HEK293 (cell line): Measurements from ENCODE around the gene ABLIM3.

Source experiments
- CTCF ChIA-PET: fragments of 350-600 bp; formaldehyde crosslinking; extraction: SDS; loops from one replicate; lab custom pipeline; 2021; ENCODE audit warnings: antibody characterized with exemption; lab: Yijun Ruan, JAX
- POLR2A ChIA-PET: fragments of 300-600 bp; formaldehyde crosslinking; extraction: SDS; loops from one replicate; lab custom pipeline; 2020; ENCODE audit warnings: antibody characterized with exemption, inconsistent platforms; lab: Yijun Ruan, JAX
- H3K27ac ChIP-seq: fragments of 200-500 bp; sonication (Bioruptor generic); 2 replicates; pipeline ENCODE4 v1.5.1; 2014; ENCODE audit warnings: low read depth, low read length, control low read depth, inconsistent platforms; ENCODE audit errors: extremely low read depth
- H3K36me3 ChIP-seq, 2 experiments: fragments of 200-500 bp in 1 of 2; sonication (Bioruptor generic) in 1 of 2; 1 replicate in 1 of 2; 2 replicates in 1 of 2; pipeline ENCODE4 v1.5.1; 2014 to 2017; ENCODE audit warnings: inconsistent platforms in 2 of 2, low read length in 2 of 2; ENCODE audit not compliant: control insufficient read depth in 2 of 2, insufficient read depth in 1 of 2
- H3K4me1 ChIP-seq: fragments of 200-500 bp; sonication (Bioruptor generic); 2 replicates; pipeline ENCODE4 v1.5.1; 2014; ENCODE audit warnings: mild to moderate bottlenecking, low read length, inconsistent platforms; ENCODE audit not compliant: control insufficient read depth, insufficient read depth
- H3K4me3 ChIP-seq: 2 replicates; pipeline ENCODE4 v1.5.1; 2011; ENCODE audit warnings: low read depth, mild to moderate bottlenecking, control low read depth, low read length, moderate library complexity
- H3K9me3 ChIP-seq: fragments of 200-500 bp; sonication (Bioruptor generic); 2 replicates; pipeline ENCODE4 v1.5.1; 2014; ENCODE audit warnings: low read depth, low read length, inconsistent platforms; ENCODE audit not compliant: control insufficient read depth, insufficient read depth
- BCL11B ChIP-seq: fragments of 450-650 bp; formaldehyde crosslinking; IDR thresholded peaks from 2 replicates; pipeline ENCODE4 v1.5.1; 2016; ENCODE audit warnings: low read depth, missing biosample characterization, missing genetic modification characterization
- HIC1 ChIP-seq: fragments of 450-650 bp; formaldehyde crosslinking; IDR thresholded peaks from 2 replicates; pipeline ENCODE4 v1.5.1; 2016; ENCODE audit warnings: missing biosample characterization, missing genetic modification characterization
- TSHZ1 ChIP-seq: fragments of 450-650 bp; formaldehyde crosslinking; IDR thresholded peaks from 2 replicates; pipeline ENCODE4 v1.5.1; 2016; ENCODE audit warnings: missing biosample characterization, missing genetic modification characterization, borderline replicate concordance
- ZBTB10 ChIP-seq: fragments of 450-650 bp; formaldehyde crosslinking; IDR thresholded peaks from 2 replicates; pipeline ENCODE4 v1.5.1; 2016; ENCODE audit warnings: missing biosample characterization, missing genetic modification characterization
- ZNF530 ChIP-seq: fragments of 450-650 bp; formaldehyde crosslinking; IDR thresholded peaks from 2 replicates; pipeline ENCODE4 v1.5.1; 2016; ENCODE audit warnings: low read depth, missing biosample characterization, missing genetic modification characterization
- TF ChIP-seq, protein P1 (sequence below): fragments of 450-650 bp; formaldehyde crosslinking; IDR thresholded peaks from 2 replicates; pipeline ENCODE4 v1.5.1; 2016; ENCODE audit warnings: missing biosample characterization, missing genetic modification characterization
- TF ChIP-seq, protein P2 (sequence below): fragments of 450-650 bp; formaldehyde crosslinking; IDR thresholded peaks from 2 replicates; pipeline ENCODE4 v1.5.1; 2017; ENCODE audit warnings: missing biosample characterization, missing genetic modification characterization

ABLIM3 gene

DNA sequence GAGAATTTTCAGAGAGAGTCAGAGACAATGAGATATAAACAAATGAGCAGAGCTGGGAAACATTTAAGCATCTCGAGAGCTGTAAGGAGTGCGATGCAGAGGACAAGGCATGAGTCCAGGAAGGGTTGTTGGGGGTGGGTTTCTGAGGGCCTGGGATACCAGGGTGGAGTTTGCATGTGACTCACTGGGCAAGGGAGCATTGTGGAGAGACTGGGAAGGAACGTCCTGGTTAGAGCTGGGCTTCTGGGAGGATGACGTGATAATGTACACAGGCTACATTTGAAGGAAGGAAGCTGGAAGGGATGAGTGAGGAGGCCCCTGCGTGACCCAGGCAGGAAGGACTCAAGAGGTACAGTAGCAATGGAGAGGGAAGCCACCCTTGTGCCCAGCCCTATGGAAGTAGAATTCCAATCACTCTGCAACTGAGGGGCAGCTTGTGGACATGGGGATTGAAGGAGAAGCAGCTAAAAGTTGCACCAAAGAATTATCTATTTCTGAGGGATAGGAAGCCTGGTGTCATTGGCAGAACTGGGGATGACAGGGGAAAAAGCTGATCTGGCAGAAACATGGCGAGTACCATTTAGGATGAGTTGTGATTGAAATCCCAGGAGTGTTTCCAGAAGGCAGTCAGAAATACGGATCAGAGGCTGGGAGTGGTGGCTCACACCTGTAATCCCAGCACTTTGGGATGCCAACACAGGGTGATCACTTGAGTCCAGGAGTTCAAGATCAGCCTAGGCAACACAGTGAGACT, 71.1 kb downstream of the ABLIM3 start:
- Histone ChIP-seq H3K9me3 (no peaks in the 10 kb centered on the region), H3K4me3 (no peak overlapping the region), H3K27ac (no peak overlapping the region), H3K36me3 (no peaks in the 10 kb centered on the region), H3K4me1 (no peaks in the 10 kb centered on the region)
- CTCF ChIA-PET = interaction anchor here (0.6 kb wide), 2 partner anchors 27 to 57 kb away, joined by 4 read pairs; no protein-coding TSS in a partner anchor
- POLR2A ChIA-PET = no interaction called here
- TF ChIP-seq, protein P1, sequence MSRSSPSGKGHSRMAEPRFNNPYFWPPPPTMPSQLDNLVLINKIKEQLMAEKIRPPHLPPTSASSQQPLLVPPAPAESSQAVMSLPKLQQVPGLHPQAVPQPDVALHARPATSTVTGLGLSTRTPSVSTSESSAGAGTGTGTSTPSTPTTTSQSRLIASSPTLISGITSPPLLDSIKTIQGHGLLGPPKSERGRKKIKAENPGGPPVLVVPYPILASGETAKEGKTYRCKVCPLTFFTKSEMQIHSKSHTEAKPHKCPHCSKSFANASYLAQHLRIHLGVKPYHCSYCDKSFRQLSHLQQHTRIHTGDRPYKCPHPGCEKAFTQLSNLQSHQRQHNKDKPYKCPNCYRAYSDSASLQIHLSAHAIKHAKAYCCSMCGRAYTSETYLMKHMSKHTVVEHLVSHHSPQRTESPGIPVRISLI (tag by site-specific recombination) = no peak

DNA sequence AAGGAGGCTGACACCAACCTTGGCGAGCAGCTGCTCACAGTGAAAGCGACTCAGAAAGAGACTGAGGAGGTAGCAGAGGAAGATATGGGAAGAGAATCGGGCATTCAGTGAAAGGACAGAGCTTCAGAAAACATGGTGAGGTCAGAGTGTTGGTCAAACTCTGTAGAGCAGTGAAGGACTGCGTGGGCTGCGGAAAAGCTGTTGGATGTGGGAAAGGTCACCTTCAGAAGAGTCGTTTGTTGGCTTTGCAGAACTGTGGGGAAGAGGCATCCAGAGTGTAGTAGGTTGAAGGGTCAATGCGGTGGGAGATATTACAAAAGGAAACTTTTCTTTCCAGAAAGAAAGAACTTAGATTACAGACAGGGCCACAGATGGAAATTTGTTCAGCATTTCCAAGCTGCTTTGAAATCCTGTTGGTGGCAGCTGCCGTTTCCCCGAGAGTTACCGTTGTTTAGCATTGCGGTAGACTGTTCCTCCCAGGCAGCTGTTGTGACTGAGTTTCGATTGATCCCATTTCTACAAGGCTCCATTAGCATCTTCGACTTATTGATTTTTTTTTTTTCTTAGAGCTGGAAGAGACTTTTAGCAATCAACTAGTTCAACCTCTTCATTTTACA, 72.1 kb downstream of the ABLIM3 start:
- Histone ChIP-seq H3K27ac (no peak overlapping the region), H3K4me1 (no peaks in the 10 kb centered on the region), H3K4me3 (no peak overlapping the region), H3K9me3 (no peaks in the 10 kb centered on the region), H3K36me3 (no peaks in the 10 kb centered on the region)
- POLR2A ChIA-PET = no interaction called here
- CTCF ChIA-PET = interaction anchor here (0.6 to 1.5 kb wide), 3 partner anchors 15 to 56 kb away, joined by 3 to 7 read pairs (median 4); no protein-coding TSS in a partner anchor
- TF ChIP-seq ZBTB10 (tag by site-specific recombination) = no peak
- TF ChIP-seq, protein P2, sequence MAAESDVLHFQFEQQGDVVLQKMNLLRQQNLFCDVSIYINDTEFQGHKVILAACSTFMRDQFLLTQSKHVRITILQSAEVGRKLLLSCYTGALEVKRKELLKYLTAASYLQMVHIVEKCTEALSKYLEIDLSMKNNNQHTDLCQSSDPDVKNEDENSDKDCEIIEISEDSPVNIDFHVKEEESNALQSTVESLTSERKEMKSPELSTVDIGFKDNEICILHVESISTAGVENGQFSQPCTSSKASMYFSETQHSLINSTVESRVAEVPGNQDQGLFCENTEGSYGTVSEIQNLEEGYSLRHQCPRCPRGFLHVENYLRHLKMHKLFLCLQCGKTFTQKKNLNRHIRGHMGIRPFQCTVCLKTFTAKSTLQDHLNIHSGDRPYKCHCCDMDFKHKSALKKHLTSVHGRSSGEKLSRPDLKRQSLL (tag by site-specific recombination) = no peak
- no peak for TF ChIP-seq HIC1
- no peak for TF ChIP-seq ZNF530 (tag by site-specific recombination)
- no peak for TF ChIP-seq TSHZ1
- TF ChIP-seq BCL11B (tag by site-specific recombination) = no peak
